OCI-LY7 (cell line): ENCODE data around the gene AP4S1. TPM values are rescaled to one million over a fixed set of nuclear protein-coding genes. Genes with fewer than 3 reads are reported as not detected.

ENCODE experiments used
- BruUV-seq: library from RNA; stranded (reverse); fragments of 400-500 nt; replicated peaks from 2 replicates; lab custom pipeline; 2021; lab: Mats Ljungman, UMichigan
- CTCF ChIA-PET: fragments of 300-600 bp; sonication (Branson Sonifier 250); formaldehyde crosslinking; loops from one replicate; lab custom pipeline; 2022; ENCODE audit warnings: antibody characterized with exemption; ENCODE audit not compliant: unreplicated experiment; lab: Charles Lee
- POLR2A ChIA-PET: fragments of 300-600 bp; sonication (Branson Sonifier 250); formaldehyde crosslinking; loops from one replicate; lab custom pipeline; 2022; ENCODE audit warnings: antibody characterized with exemption; lab: Charles Lee
- DNase-seq: peaks from one replicate; pipeline ENCODE4 v3.0.0-alpha.2; 2015; ENCODE audit warnings: low spot score
- H2AFZ ChIP-seq: fragments of 200-600 bp; sonication (generic), shearing (Covaris generic); 2 replicates; pipeline ENCODE4 v1.6.1; 2014; ENCODE audit warnings: mild to moderate bottlenecking, antibody characterized with exemption, low read length, moderate library complexity
- H3K27ac ChIP-seq: fragments of 200-600 bp; sonication (generic); 2 replicates; pipeline ENCODE4 v1.5.1; 2014; ENCODE audit warnings: mixed run types, low read depth, mild to moderate bottlenecking, moderate library complexity, low read length, inconsistent platforms; ENCODE audit not compliant: poor library complexity, severe bottlenecking
- H3K36me3 ChIP-seq: fragments of 200-600 bp; sonication (generic); 2 replicates; pipeline ENCODE4 v1.6.1; 2014; ENCODE audit warnings: mild to moderate bottlenecking, antibody characterized with exemption, low read length, moderate library complexity, mixed read lengths; ENCODE audit not compliant: insufficient read depth
- H3K4me1 ChIP-seq: fragments of 200-600 bp; sonication (generic); 2 replicates; pipeline ENCODE4 v1.5.1; 2014; ENCODE audit warnings: mild to moderate bottlenecking, low read length; ENCODE audit not compliant: insufficient read depth, poor library complexity, severe bottlenecking
- H3K4me2 ChIP-seq: fragments of 200-600 bp; sonication (generic); 2 replicates; pipeline ENCODE4 v1.6.1; 2014; ENCODE audit warnings: mild to moderate bottlenecking, low read length
- H3K4me3 ChIP-seq: fragments of 200-600 bp; sonication (generic); 2 replicates; pipeline ENCODE4 v1.5.1; 2014; ENCODE audit warnings: mild to moderate bottlenecking, low read depth, low read length; ENCODE audit not compliant: poor library complexity, severe bottlenecking
- H3K79me2 ChIP-seq: fragments of 200-600 bp; sonication (generic); 2 replicates; pipeline ENCODE4 v1.6.1; 2016; ENCODE audit warnings: low read depth, mild to moderate bottlenecking, low read length, moderate library complexity, mixed read lengths; ENCODE audit not compliant: insufficient read depth
- H3K9me2 ChIP-seq: fragments of 200-600 bp; sonication (generic); 2 replicates; pipeline ENCODE4 v1.6.1; 2016; ENCODE audit warnings: mild to moderate bottlenecking, low read length, mixed read lengths; ENCODE audit not compliant: insufficient read depth
- H3K9me3 ChIP-seq: fragments of 200-600 bp; sonication (generic); 2 replicates; pipeline ENCODE4 v1.6.1; 2014; ENCODE audit warnings: mild to moderate bottlenecking, mixed run types, low read length, mixed read lengths
- H4K20me1 ChIP-seq: fragments of 200-600 bp; sonication (generic); 2 replicates; pipeline ENCODE4 v1.6.1; 2014; ENCODE audit warnings: mild to moderate bottlenecking, antibody characterized with exemption, low read length, moderate library complexity, mixed read lengths; ENCODE audit not compliant: insufficient read depth
- CTCF ChIP-seq: fragments of 200-600 bp; sonication (generic); conservative IDR thresholded peaks from 2 replicates; pipeline ENCODE4 v1.5.1; 2014; ENCODE audit warnings: mild to moderate bottlenecking, antibody characterized with exemption, low read length, moderate library complexity, mixed read lengths
- EZH2phosphoT487 ChIP-seq: fragments of 200-600 bp; sonication (generic); IDR thresholded peaks from 2 replicates; pipeline ENCODE4 v1.6.1; 2018; ENCODE audit warnings: low read depth, borderline replicate concordance, mild to moderate bottlenecking, mixed run types, antibody characterized with exemption, low read length, moderate library complexity, mixed read lengths
- intact Hi-C: fragments of 100-400 bp; cut with micrococcal nuclease; formaldehyde crosslinking; loops from one replicate; pipeline ENCODE4 v1.10.0; 2022; ENCODE audit not compliant: unreplicated experiment
- total RNA-seq, 2 experiments: library from RNA; depleted of rRNA in 1 of 2; stranded (reverse); fragments of >200 nt in 1 of 2; shearing (Covaris generic) in 1 of 2; gene quantifications; 2 replicates each; pipeline ENCODE4 v1.2.3, GENCODE V29; 2014 to 2022

Gene AP4S1
- total RNA-seq, 2 experiments from 2014 or later: 7.6 to 10.4 TPM

- intact Hi-C loops: loop anchor here (5.0 to 10.0 kb wide), 4 partner anchors 53 to 425 kb away; partner anchors contain the start of genes AP4S1, COCH and STRN3
- H4K20me1 ChIP-seq: no peaks in the 10 kb centered on the region
- ChIA-PET POLR2A (interaction anchor here (0.6 kb wide), 1 partner anchor 334 kb away, joined by 3 read pairs; no protein-coding TSS in a partner anchor), CTCF (no interaction called here)
- no peak for TF ChIP-seq CTCF
- H3K9me2 ChIP-seq: no peaks in the 10 kb centered on the region
- H3K36me3 ChIP-seq: 0 out of 2 replicates have a peak, but pooled peaks cover 4% of the 10 kb centered on the region
- H3K4me3 ChIP-seq: no peak overlapping the region
- no peak overlapping the region for H3K4me2 ChIP-seq
- no peaks in the 10 kb centered on the region for H3K79me2 ChIP-seq
- peaks cover 16% of the 10 kb centered on the region for H3K4me1 ChIP-seq
- no TSS peak for BruUV-seq
- no peak for DNase-seq
- H3K9me3 ChIP-seq: no peaks in the 10 kb centered on the region
- H2AFZ ChIP-seq: no peak overlapping the region
- no peak overlapping the region for H3K27ac ChIP-seq
Observed at GRCh38 chr14:31080056-31080455, 54.6 kb downstream of the AP4S1 start.

- no peak overlapping the region for H3K27ac ChIP-seq
- BruUV-seq: no TSS peak
- H3K4me3 ChIP-seq: no peak overlapping the region
- H3K4me1 ChIP-seq: peaks cover 17% of the 10 kb centered on the region
- no peaks in the 10 kb centered on the region for H3K9me2 ChIP-seq
- ChIA-PET CTCF (no interaction called here), POLR2A (no interaction called here)
- intact Hi-C loops: loop anchor here (5.0 to 10.0 kb wide), 4 partner anchors 53 to 426 kb away; partner anchors contain the start of genes AP4S1, COCH and STRN3
- no peaks in the 10 kb centered on the region for H3K79me2 ChIP-seq
- H3K36me3 ChIP-seq: no peaks in the 10 kb centered on the region
- no peaks in the 10 kb centered on the region for H3K9me3 ChIP-seq
- TF ChIP-seq EZH2phosphoT487 (no peak), CTCF (no peak)
- no peak for DNase-seq
- no peaks in the 10 kb centered on the region for H4K20me1 ChIP-seq
- no peak overlapping the region for H3K4me2 ChIP-seq
- H2AFZ ChIP-seq: no peak overlapping the region
Observed at GRCh38 chr14:31080484-31080883, 55.0 kb downstream of the AP4S1 start.

GRCh38 chr14:31083781-31084180 is 58.3 kb downstream of the AP4S1 start:
- DNase-seq: peak; percentile 69
- TF ChIP-seq CTCF (peak; percentile 21; the same call in 1 of the 2 replicates), EZH2phosphoT487 (no peak)
- no peaks in the 10 kb centered on the region for H3K79me2 ChIP-seq
- no TSS peak for BruUV-seq
- peaks cover 17% of the 10 kb centered on the region for H3K4me1 ChIP-seq
- peak overlapping the region; percentile 28 for H3K27ac ChIP-seq
- ChIA-PET POLR2A (interaction anchor here (0.7 kb wide), 1 partner anchor 461 kb away, joined by 3 read pairs; no protein-coding TSS in a partner anchor), CTCF (no interaction called here)
- H3K36me3 ChIP-seq: no peaks in the 10 kb centered on the region
- H3K4me3 ChIP-seq: peak overlapping the region; percentile 9
- intact Hi-C loops: loop anchor here (5.0 to 10.0 kb wide), 4 partner anchors 56 to 429 kb away; partner anchors contain the start of genes AP4S1, COCH and STRN3
- H4K20me1 ChIP-seq: no peaks in the 10 kb centered on the region
- H3K9me3 ChIP-seq: no peaks in the 10 kb centered on the region
- H3K9me2 ChIP-seq: no peaks in the 10 kb centered on the region
- peak overlapping the region; percentile 85 for H2AFZ ChIP-seq
- H3K4me2 ChIP-seq: peak overlapping the region; percentile 66
